ENCODE measurements around the gene PHF2.

The PHF2 gene

GRCh38 chr9:93572636-93573515, 3.5 kb upstream of the PHF2 start:
- H3K23ac ChIP-seq (ENCODE audit: low read depth, low read length, poor library complexity) = no peak overlapping the region
- peaks cover 10% of the 10 kb centered on the region for H3K79me1 ChIP-seq (ENCODE audit: low read depth, low read length)
- no peak overlapping the region for H2BK5ac ChIP-seq (ENCODE audit: low read length)
- peaks cover 0 to 19% of the 10 kb centered on the region in 2 donors for H3K9me3 ChIP-seq (replicated peaks in 1 of 2; ENCODE audit: control insufficient read depth in 2 of 2, insufficient read depth in 1 of 2, low read depth in 1 of 2, low read length in 2 of 2)
- peaks cover 9 to 10% of the 10 kb centered on the region in 2 donors for H3K4me1 ChIP-seq (ENCODE audit: control insufficient read depth in 2 of 2, insufficient read depth in 1 of 2, low read depth in 1 of 2, low read length in 2 of 2)
- H3K4me3 ChIP-seq (ENCODE audit: low read length in 2 of 2) = no peak overlapping the region
- no peaks in the 10 kb centered on the region for H3K36me3 ChIP-seq (replicated peaks in 1 of 2; ENCODE audit: control insufficient read depth in 2 of 2, insufficient read depth in 2 of 2, low read length in 2 of 2)
- H3K4me2 ChIP-seq (ENCODE audit: insufficient read depth, low read length, poor library complexity, severe bottlenecking) = no peak overlapping the region
- no peak overlapping the region for H3K9ac ChIP-seq (ENCODE audit: low read depth, low read length, poor library complexity)
- H3K14ac ChIP-seq (ENCODE audit: low read length) = no peak overlapping the region
- no peak overlapping the region for H2AK5ac ChIP-seq (ENCODE audit: low read depth, low read length)
- no peaks in the 10 kb centered on the region for H3K27me3 ChIP-seq (ENCODE audit: control insufficient read depth in 3 of 3, insufficient read depth in 3 of 3, low read depth in 1 of 3, low read length in 3 of 3)
- no peak overlapping the region for H2AFZ ChIP-seq (ENCODE audit: low read length)
- no peak overlapping the region for H2BK12ac ChIP-seq (ENCODE audit: low read length)
- H4K91ac ChIP-seq (ENCODE audit: low read depth, low read length, poor library complexity) = no peak overlapping the region
- H3K27ac ChIP-seq (replicated peaks; ENCODE audit: low read length) = no peak overlapping the region
- H3K4ac ChIP-seq (ENCODE audit: low read length) = no peak overlapping the region
- H3K18ac ChIP-seq (ENCODE audit: low read length) = no peak overlapping the region
- WGBS, 2 donors (ENCODE audit: extremely low coverage in 2 of 2, insufficient read length in 2 of 2, insufficient replicate concordance in 1 of 2) = no CpG with 5 or more reads among the region's 8 CpGs
- H4K8ac ChIP-seq (ENCODE audit: low read depth, low read length) = no peak overlapping the region
- H2BK15ac ChIP-seq (ENCODE audit: low read length) = no peak overlapping the region
- no peak for DNase-seq (ENCODE audit: low spot score)
- H2BK120ac ChIP-seq (ENCODE audit: low read depth, low read length) = no peak overlapping the region

DNA sequence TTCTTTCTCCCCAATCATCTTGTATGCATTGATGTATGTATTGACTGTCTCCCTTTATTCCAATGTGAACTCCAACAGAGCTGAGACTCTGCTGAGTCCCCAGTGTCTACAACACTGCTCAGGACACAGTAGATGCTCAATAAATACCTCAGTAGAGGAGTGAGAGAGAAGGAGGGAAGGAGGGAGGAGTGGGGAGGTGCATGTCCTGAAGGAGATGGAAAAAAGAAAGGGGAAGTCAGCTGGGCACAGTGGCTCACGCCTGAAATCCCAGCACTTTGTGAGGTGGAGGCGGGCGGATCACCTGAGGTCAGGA, 2.9 kb upstream of the PHF2 start:
- Histone ChIP-seq H3K18ac (ENCODE audit: low read length) (no peak overlapping the region), H3K4ac (ENCODE audit: low read length) (no peak overlapping the region), H3K9ac (ENCODE audit: low read depth, low read length, poor library complexity) (no peak overlapping the region), H3K36me3 (replicated peaks in 1 of 2; ENCODE audit: control insufficient read depth in 2 of 2, insufficient read depth in 2 of 2, low read length in 2 of 2) (no peaks in the 10 kb centered on the region), H2BK5ac (ENCODE audit: low read length) (no peak overlapping the region), H2BK12ac (ENCODE audit: low read length) (no peak overlapping the region), H3K4me1 (ENCODE audit: control insufficient read depth in 2 of 2, insufficient read depth in 1 of 2, low read depth in 1 of 2, low read length in 2 of 2) (peaks cover 10 to 11% of the 10 kb centered on the region in 2 donors), H3K14ac (ENCODE audit: low read length) (no peak overlapping the region), H3K9me3 (replicated peaks in 1 of 2; ENCODE audit: control insufficient read depth in 2 of 2, insufficient read depth in 1 of 2, low read depth in 1 of 2, low read length in 2 of 2) (peaks cover 0 to 19% of the 10 kb centered on the region in 2 donors), H3K23ac (ENCODE audit: low read depth, low read length, poor library complexity) (no peak overlapping the region), H3K79me1 (ENCODE audit: low read depth, low read length) (peaks cover 15% of the 10 kb centered on the region), H2AK5ac (ENCODE audit: low read depth, low read length) (no peak overlapping the region), H2AFZ (ENCODE audit: low read length) (no peak overlapping the region), H3K4me3 (ENCODE audit: low read length in 2 of 2) (no peak overlapping the region), H2BK120ac (ENCODE audit: low read depth, low read length) (no peak overlapping the region), H4K91ac (ENCODE audit: low read depth, low read length, poor library complexity) (no peak overlapping the region), H3K4me2 (ENCODE audit: insufficient read depth, low read length, poor library complexity, severe bottlenecking) (no peak overlapping the region), H3K27ac (replicated peaks; ENCODE audit: low read length) (no peak overlapping the region), H4K8ac (ENCODE audit: low read depth, low read length) (no peak overlapping the region), H3K27me3 (ENCODE audit: control insufficient read depth in 3 of 3, insufficient read depth in 3 of 3, low read depth in 1 of 3, low read length in 3 of 3) (no peaks in the 10 kb centered on the region), H2BK15ac (ENCODE audit: low read length) (no peak overlapping the region)
- no peak for DNase-seq (ENCODE audit: low spot score)
- WGBS, 2 donors (ENCODE audit: extremely low coverage in 2 of 2, insufficient read length in 2 of 2, insufficient replicate concordance in 1 of 2) = no CpG with 5 or more reads among the region's 3 CpGs

DNA sequence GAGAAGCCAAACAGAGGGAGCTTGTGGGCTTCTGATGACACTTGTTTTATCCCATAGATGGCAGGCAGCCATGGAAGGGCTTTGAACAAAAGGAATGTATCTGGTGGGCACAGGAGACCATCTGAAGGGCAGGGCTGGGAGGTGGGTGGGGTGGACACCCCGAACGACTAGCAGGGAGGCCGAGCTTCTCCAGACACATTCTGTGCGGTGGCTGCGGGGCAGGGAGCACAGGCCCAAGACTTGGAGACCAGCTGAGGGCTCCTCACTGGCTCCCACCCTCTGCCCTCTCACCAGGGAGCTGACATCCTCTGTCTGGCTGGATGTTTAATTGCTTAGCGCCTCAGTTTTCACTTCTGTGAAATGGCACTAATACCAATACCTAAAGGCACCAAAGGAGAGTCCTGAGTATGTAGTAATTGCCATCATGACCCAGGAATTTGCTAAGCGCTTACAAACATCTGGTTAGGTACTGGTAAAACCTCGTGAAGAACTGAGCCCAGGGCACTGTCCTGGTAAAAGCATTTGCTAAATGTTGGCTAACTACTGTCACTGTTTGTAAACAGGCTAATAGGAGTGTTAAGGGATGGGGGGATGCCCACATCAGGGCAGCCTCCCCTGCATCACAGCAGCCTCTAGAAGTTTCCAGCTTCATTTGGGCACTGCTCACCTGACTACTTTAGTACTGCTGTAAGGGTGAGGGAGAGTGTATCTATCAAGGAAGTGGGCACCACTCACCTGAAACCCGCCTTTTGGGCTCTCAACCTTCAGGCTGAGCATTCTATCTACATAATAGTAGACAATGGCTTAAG, 2.1 kb upstream of the PHF2 start:
- Histone ChIP-seq H2BK5ac (ENCODE audit: low read length) (no peak overlapping the region), H3K4me2 (ENCODE audit: insufficient read depth, low read length, poor library complexity, severe bottlenecking) (no peak overlapping the region), H3K4ac (ENCODE audit: low read length) (no peak overlapping the region), H2AFZ (ENCODE audit: low read length) (no peak overlapping the region), H3K27me3 (ENCODE audit: control insufficient read depth in 3 of 3, insufficient read depth in 3 of 3, low read depth in 1 of 3, low read length in 3 of 3) (no peaks in the 10 kb centered on the region), H3K23ac (ENCODE audit: low read depth, low read length, poor library complexity) (no peak overlapping the region), H3K4me1 (ENCODE audit: control insufficient read depth in 2 of 2, insufficient read depth in 1 of 2, low read depth in 1 of 2, low read length in 2 of 2) (peaks cover 10 to 11% of the 10 kb centered on the region in 2 donors), H3K18ac (ENCODE audit: low read length) (no peak overlapping the region), H3K14ac (ENCODE audit: low read length) (no peak overlapping the region), H3K36me3 (replicated peaks in 1 of 2; ENCODE audit: control insufficient read depth in 2 of 2, insufficient read depth in 2 of 2, low read length in 2 of 2) (peaks cover 0 to 2% of the 10 kb centered on the region in 2 donors), H4K8ac (ENCODE audit: low read depth, low read length) (no peak overlapping the region), H2BK15ac (ENCODE audit: low read length) (no peak overlapping the region), H2BK12ac (ENCODE audit: low read length) (no peak overlapping the region), H2AK5ac (ENCODE audit: low read depth, low read length) (no peak overlapping the region), H4K91ac (ENCODE audit: low read depth, low read length, poor library complexity) (no peak overlapping the region), H3K4me3 (ENCODE audit: low read length in 2 of 2) (no peak overlapping the region), H3K9ac (ENCODE audit: low read depth, low read length, poor library complexity) (no peak overlapping the region), H3K27ac (replicated peaks; ENCODE audit: low read length) (no peak overlapping the region), H3K9me3 (replicated peaks in 1 of 2; ENCODE audit: control insufficient read depth in 2 of 2, insufficient read depth in 1 of 2, low read depth in 1 of 2, low read length in 2 of 2) (peaks cover 0 to 19% of the 10 kb centered on the region in 2 donors), H3K79me1 (ENCODE audit: low read depth, low read length) (peaks cover 15% of the 10 kb centered on the region), H2BK120ac (ENCODE audit: low read depth, low read length) (no peak overlapping the region)
- no CpG with 5 or more reads among the region's 9 CpGs for WGBS, 2 donors (ENCODE audit: extremely low coverage in 2 of 2, insufficient read length in 2 of 2, insufficient replicate concordance in 1 of 2)
- DNase-seq (ENCODE audit: low spot score) = no peak
